OCI-LY1 (cell line): Measurements from ENCODE around the gene KCNT2.

Experiments
- CTCF ChIP-seq: fragments of 200-600 bp; sonication (generic), shearing (Covaris generic); IDR thresholded peaks from 2 replicates; pipeline ENCODE4 v1.5.1; 2017; ENCODE audit warnings: mild to moderate bottlenecking, antibody characterized with exemption, low read length, moderate library complexity, mixed read lengths
- EZH2 ChIP-seq: fragments of 200-600 bp; sonication (generic), shearing (Covaris generic); IDR thresholded peaks from 2 replicates; pipeline ENCODE4 v1.8.0; 2017; ENCODE audit warnings: borderline replicate concordance, mixed run types, mild to moderate bottlenecking, antibody characterized with exemption, low read length, moderate library complexity, mixed read lengths

GRCh38 chr1:196306421-196306820 lies 301.8 kb downstream of the KCNT2 start:
- TF ChIP-seq CTCF, result no peak
- TF ChIP-seq EZH2, result no peak
